Measurements from ENCODE around the gene ATP6V1G2. TPM values are rescaled to one million over a fixed set of nuclear protein-coding genes. Genes with fewer than 3 reads are reported as not detected.

Gene ATP6V1G2
- total RNA-seq, 2 experiments from 2014 or later: 3.8 to 14.1 TPM

GRCh38 chr6:31588871-31589650, 42.7 kb upstream of the ATP6V1G2 start:
- intact Hi-C loops (cut with micrococcal nuclease; ENCODE audit: unreplicated experiment): loop anchor here (10.0 kb wide), 1 partner anchor 184 kb away; the partner anchor contains the start of gene MICA
- Histone ChIP-seq H3K36me3 (ENCODE audit: insufficient read depth, low read length) (no peaks in the 10 kb centered on the region), H4K20me1 (ENCODE audit: insufficient read depth, low read length) (no peaks in the 10 kb centered on the region), H3K79me2 (ENCODE audit: insufficient read depth, low read depth, low read length) (no peaks in the 10 kb centered on the region), H3K4me3 (ENCODE audit: low read depth, low read length, poor library complexity, severe bottlenecking) (no peak overlapping the region), H2AFZ (ENCODE audit: low read length) (no peak overlapping the region), H3K9me2 (ENCODE audit: insufficient read depth, low read length) (no peaks in the 10 kb centered on the region), H3K27ac (ENCODE audit: low read depth, low read length, poor library complexity, severe bottlenecking) (no peak overlapping the region), H3K9me3 (ENCODE audit: low read length) (no peaks in the 10 kb centered on the region), H3K4me1 (ENCODE audit: insufficient read depth, low read length, poor library complexity, severe bottlenecking) (peaks cover 59% of the 10 kb centered on the region), H3K4me2 (ENCODE audit: low read length) (no peak overlapping the region)
- POLR2A ChIA-PET: interaction anchor here (0.7 to 0.9 kb wide), 2 partner anchors 9 to 20 kb away, joined by 3 read pairs; no protein-coding TSS in a partner anchor
- CTCF ChIA-PET (ENCODE audit: unreplicated experiment): interaction anchor here (1.0 kb wide), 1 partner anchor 40 kb away, joined by 3 read pairs; no protein-coding TSS in a partner anchor
- no peak for DNase-seq (ENCODE audit: low spot score)
- TF ChIP-seq EZH2phosphoT487 (IDR thresholded peaks at IDR 0.05; ENCODE audit: borderline replicate concordance, low read depth, low read length): no peak
- TF ChIP-seq, protein P1, sequence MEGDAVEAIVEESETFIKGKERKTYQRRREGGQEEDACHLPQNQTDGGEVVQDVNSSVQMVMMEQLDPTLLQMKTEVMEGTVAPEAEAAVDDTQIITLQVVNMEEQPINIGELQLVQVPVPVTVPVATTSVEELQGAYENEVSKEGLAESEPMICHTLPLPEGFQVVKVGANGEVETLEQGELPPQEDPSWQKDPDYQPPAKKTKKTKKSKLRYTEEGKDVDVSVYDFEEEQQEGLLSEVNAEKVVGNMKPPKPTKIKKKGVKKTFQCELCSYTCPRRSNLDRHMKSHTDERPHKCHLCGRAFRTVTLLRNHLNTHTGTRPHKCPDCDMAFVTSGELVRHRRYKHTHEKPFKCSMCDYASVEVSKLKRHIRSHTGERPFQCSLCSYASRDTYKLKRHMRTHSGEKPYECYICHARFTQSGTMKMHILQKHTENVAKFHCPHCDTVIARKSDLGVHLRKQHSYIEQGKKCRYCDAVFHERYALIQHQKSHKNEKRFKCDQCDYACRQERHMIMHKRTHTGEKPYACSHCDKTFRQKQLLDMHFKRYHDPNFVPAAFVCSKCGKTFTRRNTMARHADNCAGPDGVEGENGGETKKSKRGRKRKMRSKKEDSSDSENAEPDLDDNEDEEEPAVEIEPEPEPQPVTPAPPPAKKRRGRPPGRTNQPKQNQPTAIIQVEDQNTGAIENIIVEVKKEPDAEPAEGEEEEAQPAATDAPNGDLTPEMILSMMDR (conservative IDR thresholded peaks at IDR 0.05; ENCODE audit: low read length): no peak
- no TSS peak for BruUV-seq (replicated peaks)

GRCh38 chr6:31587791-31588777, 41.7 kb upstream of the ATP6V1G2 start:
- Histone ChIP-seq H3K79me2 (ENCODE audit: insufficient read depth, low read depth, low read length) (no peaks in the 10 kb centered on the region), H3K9me3 (ENCODE audit: low read length) (no peaks in the 10 kb centered on the region), H3K4me3 (ENCODE audit: low read depth, low read length, poor library complexity, severe bottlenecking) (no peak overlapping the region), H3K9me2 (ENCODE audit: insufficient read depth, low read length) (no peaks in the 10 kb centered on the region), H3K4me2 (ENCODE audit: low read length) (0 out of 2 replicates have a peak overlapping the region, but pooled peaks have one; percentile 9), H3K4me1 (ENCODE audit: insufficient read depth, low read length, poor library complexity, severe bottlenecking) (peaks cover 63% of the 10 kb centered on the region), H3K36me3 (ENCODE audit: insufficient read depth, low read length) (no peaks in the 10 kb centered on the region), H3K27ac (ENCODE audit: low read depth, low read length, poor library complexity, severe bottlenecking) (no peak overlapping the region), H2AFZ (ENCODE audit: low read length) (no peak overlapping the region), H4K20me1 (ENCODE audit: insufficient read depth, low read length) (no peaks in the 10 kb centered on the region)
- POLR2A ChIA-PET: interaction anchor here (0.6 kb wide), 2 partner anchors 10 to 35 kb away, joined by 3 to 5 read pairs; no protein-coding TSS in a partner anchor
- CTCF ChIA-PET (ENCODE audit: unreplicated experiment): interaction anchor here (0.6 to 1.7 kb wide), 4 partner anchors 10 to 27 kb away, joined by 3 to 5 read pairs (median 3); partner anchors contain the start of genes AIF1 and TNF
- TF ChIP-seq, protein P1 (conservative IDR thresholded peaks at IDR 0.05; ENCODE audit: low read length): no peak
- TF ChIP-seq EZH2phosphoT487 (IDR thresholded peaks at IDR 0.05; ENCODE audit: borderline replicate concordance, low read depth, low read length): no peak
- intact Hi-C loops (cut with micrococcal nuclease; ENCODE audit: unreplicated experiment): loop anchor here (10.0 kb wide), 1 partner anchor 183 kb away; the partner anchor contains the start of gene MICA
- DNase-seq (ENCODE audit: low spot score): no peak
- BruUV-seq (replicated peaks): no TSS peak

Data from OCI-LY7 (cell line).